GM12865 (cell line): ENCODE measurements around the gene PRDM15.

Experiments
- DNase-seq: peaks from one replicate; pipeline ENCODE4 v3.0.0; 2010; ENCODE audit warnings: low read depth
- H3K4me3 ChIP-seq: 2 replicates; pipeline ENCODE4 v1.5.1; 2011; ENCODE audit warnings: mild to moderate bottlenecking, low read depth, low read length, control low read depth
- TF ChIP-seq, protein P1 (sequence below): IDR thresholded peaks from 2 replicates; pipeline ENCODE4 v1.5.1; 2011; ENCODE audit warnings: low read length, control low read depth, low read depth, inconsistent platforms; ENCODE audit not compliant: insufficient read depth; ENCODE audit errors: missing control alignments

PRDM15 gene

DNA sequence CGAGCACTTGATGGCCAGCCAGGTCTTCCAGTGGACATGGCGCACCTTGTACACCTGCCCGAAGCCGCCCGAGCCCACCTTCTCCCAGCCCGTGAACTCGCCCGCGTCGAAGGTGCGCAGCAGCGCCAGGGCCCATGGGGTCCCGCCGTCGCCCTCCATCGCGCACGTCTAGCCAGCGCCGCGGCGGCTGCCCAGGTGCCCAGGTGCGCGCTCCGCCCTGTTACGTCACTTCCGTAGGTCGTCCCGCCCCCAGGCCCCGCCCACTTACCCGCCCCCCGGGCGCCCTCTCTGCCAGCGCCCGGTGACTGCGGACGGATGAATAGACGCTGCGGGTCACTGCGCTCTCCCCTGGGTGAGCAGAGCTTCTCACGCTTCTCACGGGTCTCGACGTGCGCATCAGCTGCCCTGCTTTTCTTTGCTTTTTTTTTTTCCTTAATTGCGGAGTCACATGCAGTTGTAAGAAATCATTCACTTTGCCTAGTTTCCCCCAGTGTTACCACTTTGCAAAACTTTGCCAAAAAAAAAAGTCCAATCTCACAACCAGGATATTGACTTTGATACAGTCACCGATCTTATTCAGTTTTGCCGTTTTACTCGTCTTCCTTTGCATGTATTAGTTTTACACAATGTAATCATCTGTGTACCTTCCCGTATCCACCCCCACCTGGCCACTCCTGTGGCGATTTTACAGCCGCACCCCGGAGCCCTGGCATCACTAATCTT, 112.1 kb downstream of the PRDM15 start, which contains the start of gene RIPK4:
Gene RIPK4 (minus strand): TSS at position 170 of the 723 bp plus-strand sequence. CDS start 11 bp downstream, at position 159.
- TF ChIP-seq, protein P1, sequence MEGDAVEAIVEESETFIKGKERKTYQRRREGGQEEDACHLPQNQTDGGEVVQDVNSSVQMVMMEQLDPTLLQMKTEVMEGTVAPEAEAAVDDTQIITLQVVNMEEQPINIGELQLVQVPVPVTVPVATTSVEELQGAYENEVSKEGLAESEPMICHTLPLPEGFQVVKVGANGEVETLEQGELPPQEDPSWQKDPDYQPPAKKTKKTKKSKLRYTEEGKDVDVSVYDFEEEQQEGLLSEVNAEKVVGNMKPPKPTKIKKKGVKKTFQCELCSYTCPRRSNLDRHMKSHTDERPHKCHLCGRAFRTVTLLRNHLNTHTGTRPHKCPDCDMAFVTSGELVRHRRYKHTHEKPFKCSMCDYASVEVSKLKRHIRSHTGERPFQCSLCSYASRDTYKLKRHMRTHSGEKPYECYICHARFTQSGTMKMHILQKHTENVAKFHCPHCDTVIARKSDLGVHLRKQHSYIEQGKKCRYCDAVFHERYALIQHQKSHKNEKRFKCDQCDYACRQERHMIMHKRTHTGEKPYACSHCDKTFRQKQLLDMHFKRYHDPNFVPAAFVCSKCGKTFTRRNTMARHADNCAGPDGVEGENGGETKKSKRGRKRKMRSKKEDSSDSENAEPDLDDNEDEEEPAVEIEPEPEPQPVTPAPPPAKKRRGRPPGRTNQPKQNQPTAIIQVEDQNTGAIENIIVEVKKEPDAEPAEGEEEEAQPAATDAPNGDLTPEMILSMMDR: no peak
- peak within 1 kb of the TSS; percentile 43 for H3K4me3 ChIP-seq
- DNase-seq: peak; percentile 63

DNA sequence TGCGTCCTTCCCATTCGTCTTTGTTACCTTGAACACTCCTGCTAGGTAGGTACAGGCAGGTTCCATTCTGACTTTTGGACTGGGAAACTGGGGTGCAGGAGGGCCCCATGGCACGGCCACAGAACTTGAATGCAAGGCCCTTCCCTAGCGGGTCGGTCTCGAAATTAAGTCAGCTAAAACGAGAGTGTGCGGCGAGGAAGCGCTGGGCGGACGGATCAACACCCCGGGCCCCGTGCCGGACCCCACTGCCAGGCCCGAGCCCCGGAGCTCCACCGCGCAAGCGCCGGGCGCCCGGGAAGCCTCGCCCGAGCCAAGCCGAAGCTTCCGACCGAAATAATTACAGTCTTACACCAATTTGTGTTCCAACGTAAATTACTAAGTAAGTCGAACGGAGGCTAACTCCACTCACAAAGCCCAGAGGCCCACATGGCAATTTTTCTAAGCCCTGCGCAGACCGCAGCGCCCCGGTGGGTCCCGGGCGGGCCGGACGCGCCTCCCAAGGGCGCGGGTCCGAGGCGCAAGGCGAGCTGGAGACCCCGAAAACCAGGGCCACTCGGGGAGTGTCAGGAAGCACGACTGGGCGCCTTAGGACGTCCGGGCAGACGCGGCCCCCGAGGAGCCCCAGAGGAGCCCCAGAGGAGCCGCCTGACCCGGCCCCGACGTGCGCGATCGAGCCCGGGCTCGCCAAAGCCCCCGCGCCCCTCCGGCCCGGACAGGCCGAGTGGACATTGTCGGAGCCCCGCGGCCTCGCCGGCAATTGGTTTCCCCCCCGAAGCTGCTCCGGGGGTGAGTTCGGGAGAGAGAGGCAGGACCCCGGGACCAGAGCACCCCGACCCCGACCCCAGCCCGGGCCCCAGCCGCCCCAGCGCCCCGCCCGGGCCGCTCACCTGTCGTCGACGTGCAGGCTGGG, 112.9 kb downstream of the PRDM15 start:
- peak overlapping the region; percentile 43 for H3K4me3 ChIP-seq
- no peak for DNase-seq
- TF ChIP-seq, protein P1: no peak

DNA sequence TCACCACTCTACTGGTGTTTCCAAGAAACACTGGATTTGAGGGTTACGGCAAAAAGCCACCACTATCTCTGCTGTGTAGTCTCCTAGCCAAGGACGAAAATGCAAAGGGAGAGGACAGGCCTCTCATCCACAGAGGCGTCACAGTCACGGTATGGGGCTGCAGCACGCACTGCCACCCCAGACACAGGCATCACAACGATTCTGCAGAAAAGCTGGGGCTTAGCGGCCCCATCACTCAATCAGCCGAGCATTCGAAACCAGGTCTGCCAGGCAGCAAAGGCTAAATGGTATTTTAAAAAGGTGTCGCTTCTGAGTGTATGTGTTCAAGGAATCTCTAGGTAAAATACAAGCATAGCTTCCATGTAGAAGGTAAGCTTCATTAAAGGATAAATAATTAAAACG, 113.7 kb downstream of the PRDM15 start:
- no peak overlapping the region for H3K4me3 ChIP-seq

DNA sequence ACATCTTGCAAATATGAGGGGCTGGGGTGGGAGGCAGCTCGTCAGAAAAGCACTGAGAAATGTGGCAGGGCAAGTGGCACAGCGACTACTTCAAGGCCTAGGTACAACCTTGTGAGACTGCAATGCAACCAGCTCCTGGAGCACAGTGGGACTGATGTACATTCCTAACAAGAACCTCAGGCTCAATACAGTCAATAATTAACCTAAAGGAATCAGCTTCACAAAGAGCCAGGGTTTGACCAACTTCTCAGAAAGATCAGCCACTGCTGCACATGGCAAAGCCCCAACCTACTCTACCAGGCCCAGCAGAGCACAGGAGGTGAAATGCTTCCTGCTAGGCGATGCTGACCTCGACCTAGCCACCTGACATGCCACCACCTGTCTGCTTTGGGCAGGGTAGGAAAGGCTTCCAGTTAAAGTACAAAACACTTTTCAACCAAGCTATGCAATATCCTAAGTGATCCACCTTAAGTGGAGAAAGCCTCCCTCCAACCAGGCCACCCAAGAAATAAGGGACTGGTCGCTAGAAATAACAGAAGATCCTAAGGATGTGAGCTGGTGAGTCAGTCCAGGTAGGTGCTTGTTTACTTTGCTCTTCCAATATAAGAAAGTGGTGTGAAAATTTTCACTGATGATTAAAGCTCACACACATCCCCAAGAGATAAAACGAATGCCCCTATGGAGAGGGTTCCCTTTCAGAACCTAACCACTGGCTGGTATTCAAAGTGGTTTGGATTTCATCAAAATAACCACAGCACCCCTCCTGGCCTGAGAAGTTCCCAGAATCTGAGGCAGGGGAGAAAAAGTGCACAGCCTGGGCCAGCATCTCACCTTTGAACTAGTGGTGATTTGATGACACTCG, 114.4 kb downstream of the PRDM15 start:
- no peak overlapping the region for H3K4me3 ChIP-seq
- TF ChIP-seq, protein P1: no peak
- DNase-seq: no peak

More for the DNA sequence above, 113.7 kb downstream of the PRDM15 start:
- no peak for DNase-seq
- TF ChIP-seq, protein P1: no peak

DNA sequence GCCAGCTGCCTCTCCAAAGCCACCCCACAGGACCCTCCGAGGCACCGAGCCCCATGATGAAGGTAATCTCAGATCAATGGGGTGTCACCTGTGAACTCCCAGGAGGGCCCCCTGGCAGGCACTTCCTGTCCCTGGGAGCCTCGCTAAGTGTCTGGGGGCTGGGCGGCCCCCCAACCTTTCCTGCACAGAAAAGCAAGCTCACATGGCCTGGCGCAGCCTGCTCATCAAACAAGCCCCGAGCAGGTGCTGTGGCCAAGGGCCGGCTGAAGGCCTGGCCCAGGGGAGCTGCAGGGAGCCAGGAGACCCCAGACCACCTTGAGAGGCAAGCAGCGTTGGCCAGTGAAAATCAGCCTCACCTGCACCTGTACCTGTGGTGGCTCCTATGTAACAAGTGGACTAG, 115.1 kb downstream of the PRDM15 start:
- TF ChIP-seq, protein P1: no peak
- no peak for DNase-seq
- H3K4me3 ChIP-seq: no peak overlapping the region

DNA sequence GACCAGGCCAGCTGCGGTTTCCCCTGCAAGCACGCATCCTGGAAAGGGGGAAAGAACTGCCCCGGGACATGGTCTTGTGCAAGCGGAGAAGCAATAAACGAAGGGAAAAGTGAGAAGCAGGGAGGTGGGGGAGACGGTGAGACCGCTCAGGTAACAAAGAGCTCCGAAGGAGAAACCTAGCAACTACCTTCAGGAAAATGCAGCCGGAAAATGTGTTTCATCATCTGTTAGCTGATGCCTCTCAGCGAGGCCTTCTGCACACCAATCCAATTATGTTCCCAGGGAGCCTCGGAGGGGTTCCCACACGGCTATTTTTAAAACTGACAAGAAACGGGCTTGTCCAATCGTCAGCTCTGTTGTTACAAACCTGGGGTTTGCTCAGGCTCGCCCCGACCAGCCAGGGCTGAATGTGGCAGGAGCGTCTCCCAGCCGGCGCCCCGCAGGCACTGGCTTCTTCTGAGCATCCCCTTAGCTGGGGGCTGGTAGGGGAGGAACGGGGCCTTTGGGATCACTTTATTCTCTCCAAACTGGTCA, 115.7 kb downstream of the PRDM15 start:
- DNase-seq: no peak
- no peak overlapping the region for H3K4me3 ChIP-seq
- TF ChIP-seq, protein P1: no peak
